Fibroblast of skin of scalp (primary cell): Measurements from ENCODE around the gene PRKCZ.

Source experiments
- DNase-seq: peaks from one replicate; pipeline ENCODE4 v3.0.0-alpha.2; 2013

Gene PRKCZ

GRCh38 chr1:2181271-2181670 lies 131.1 kb downstream of the PRKCZ start:
- DNase-seq, result no peak

GRCh38 chr1:2181752-2182151 lies 131.5 kb downstream of the PRKCZ start:
- no peak for DNase-seq

- no peak for DNase-seq
Measured at GRCh38 chr1:2182376-2182775, 132.2 kb downstream of the PRKCZ start.

- DNase-seq, result no peak
Measured at GRCh38 chr1:2183937-2184334, 133.7 kb downstream of the PRKCZ start.

GRCh38 chr1:2184531-2184930 lies 134.3 kb downstream of the PRKCZ start:
- no peak for DNase-seq

GRCh38 chr1:2184934-2185333 lies 134.7 kb downstream of the PRKCZ start:
- no peak for DNase-seq

GRCh38 chr1:2185880-2186855 lies 136.0 kb downstream of the PRKCZ start:
- DNase-seq, result no peak

- no peak for DNase-seq
Measured at GRCh38 chr1:2186901-2187300, 136.7 kb downstream of the PRKCZ start.

- no peak for DNase-seq
Measured at GRCh38 chr1:2187619-2188018, 137.4 kb downstream of the PRKCZ start.

GRCh38 chr1:2188336-2188735 lies 138.1 kb downstream of the PRKCZ start:
- no peak for DNase-seq

GRCh38 chr1:2189459-2190425 lies 139.5 kb downstream of the PRKCZ start:
- peak; percentile 94 for DNase-seq

GRCh38 chr1:2190491-2190976 lies 140.3 kb downstream of the PRKCZ start:
- no peak for DNase-seq

GRCh38 chr1:2192031-2192995 lies 142.1 kb downstream of the PRKCZ start:
- peak; percentile 50 for DNase-seq

GRCh38 chr1:2193514-2194281 lies 143.5 kb downstream of the PRKCZ start:
- DNase-seq, result no peak

- peak; percentile 75 for DNase-seq
Measured at GRCh38 chr1:2194319-2194897, 144.2 kb downstream of the PRKCZ start, which contains the start of gene FAAP20. Gene FAAP20, minus strand, starts transcription at chr1:2194772. Its CDS starts 23 bp downstream, at chr1:2194749.

GRCh38 chr1:2194898-2195673 lies 144.9 kb downstream of the PRKCZ start:
- peak; percentile 88 for DNase-seq

GRCh38 chr1:2195785-2196184 lies 145.6 kb downstream of the PRKCZ start:
- no peak for DNase-seq

GRCh38 chr1:2196901-2197638 lies 146.9 kb downstream of the PRKCZ start:
- no peak for DNase-seq

- no peak for DNase-seq
Measured at GRCh38 chr1:2197707-2198165, 147.5 kb downstream of the PRKCZ start.
